Measurements from ENCODE around the gene ZPBP2. TPM values are rescaled to one million over a fixed set of nuclear protein-coding genes. Genes with fewer than 3 reads are reported as not detected.
A peak's percentile ranks its signal among the peaks of the same experiment; 100 is the strongest.

ZPBP2 gene
- polyA plus RNA-seq, 4 donors = not detected

DNA sequence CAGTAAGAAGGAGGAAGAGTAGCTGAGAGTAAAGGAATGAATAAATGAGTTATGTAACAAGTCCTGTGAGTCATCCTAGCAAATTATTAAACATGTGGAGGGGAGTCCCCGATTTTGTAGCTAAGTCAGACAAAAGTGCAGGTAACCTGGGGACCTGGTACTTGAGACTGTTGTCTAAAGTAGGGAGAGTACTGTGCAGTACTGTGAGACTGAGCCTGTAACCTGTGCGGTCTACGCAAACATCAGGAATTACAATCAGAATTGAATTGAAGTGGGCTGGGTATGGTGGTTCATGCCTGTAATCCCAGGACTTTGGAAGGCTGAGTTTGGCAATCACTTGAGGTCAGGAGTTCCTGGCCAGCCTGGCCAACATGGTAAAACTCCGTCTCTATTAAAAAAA lies 39.6 kb upstream of the ZPBP2 start:
- H3K4me3 ChIP-seq (ENCODE audit: low read depth in 1 of 3, low read length in 3 of 3) = no peak overlapping the region
- H3K27me3 ChIP-seq (ENCODE audit: control insufficient read depth in 3 of 3, insufficient read depth in 3 of 3, low read length in 3 of 3) = peaks cover 0 to 2% (median 0%) of the 10 kb centered on the region in 3 donors
- DNase-seq = peak; percentile 51 to 55
- FAIRE-seq = no peak
- H3K4me1 ChIP-seq (ENCODE audit: control insufficient read depth in 3 of 3, insufficient read depth in 2 of 3, low read depth in 1 of 3, low read length in 2 of 3) = peaks cover 0 to 7% (median 1%) of the 10 kb centered on the region in 3 donors
- peaks cover 2 to 13% of the 10 kb centered on the region in 2 donors for H3K9me3 ChIP-seq (ENCODE audit: control insufficient read depth in 2 of 2, insufficient read depth in 1 of 2, low read depth in 1 of 2, low read length in 1 of 2)
- no peak overlapping the region for H3K27ac ChIP-seq (ENCODE audit: low read depth in 1 of 3, low read length in 2 of 3)
- H3K36me3 ChIP-seq (ENCODE audit: control insufficient read depth in 3 of 3, insufficient read depth in 2 of 3, low read depth in 1 of 3, low read length in 3 of 3) = peaks cover 0 to 2% (median 2%) of the 10 kb centered on the region in 3 donors
- WGBS, 3 donors = 43 to 79% (median 47%) methylated on average over 4 of the region's 4 CpGs

DNA sequence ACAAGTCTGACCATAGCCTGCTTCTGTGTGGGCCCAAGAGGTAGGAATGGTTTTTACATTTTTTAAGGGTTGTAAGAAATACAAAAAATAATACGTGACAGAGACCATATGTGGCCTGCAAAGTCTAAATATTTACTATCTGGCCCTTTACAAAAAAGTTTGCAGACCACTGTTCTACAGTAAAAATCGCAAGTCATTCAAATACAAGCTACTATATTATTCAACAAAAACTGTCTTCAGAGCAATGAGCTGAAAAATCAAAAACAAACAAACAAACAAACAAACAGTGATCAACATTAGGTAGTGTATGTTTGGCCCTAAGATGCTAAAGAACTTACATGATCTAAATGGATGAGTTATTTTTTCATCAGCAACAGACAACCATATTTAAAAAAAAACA lies 36.4 kb upstream of the ZPBP2 start:
- Histone ChIP-seq H3K4me1 (ENCODE audit: control insufficient read depth in 3 of 3, insufficient read depth in 2 of 3, low read depth in 1 of 3, low read length in 2 of 3) (peaks cover 0 to 7% (median 1%) of the 10 kb centered on the region in 3 donors), H3K9me3 (ENCODE audit: control insufficient read depth in 2 of 2, insufficient read depth in 1 of 2, low read depth in 1 of 2, low read length in 1 of 2) (peaks cover 0 to 9% of the 10 kb centered on the region in 2 donors), H3K36me3 (ENCODE audit: control insufficient read depth in 3 of 3, insufficient read depth in 2 of 3, low read depth in 1 of 3, low read length in 3 of 3) (peaks cover 0 to 2% (median 0%) of the 10 kb centered on the region in 3 donors), H3K27ac (ENCODE audit: low read depth in 1 of 3, low read length in 2 of 3) (no peak overlapping the region), H3K27me3 (ENCODE audit: control insufficient read depth in 3 of 3, insufficient read depth in 3 of 3, low read length in 3 of 3) (no peaks in the 10 kb centered on the region), H3K4me3 (ENCODE audit: low read depth in 1 of 3, low read length in 3 of 3) (no peak overlapping the region)
- DNase-seq = no peak
- 64 to 88% (median 85%) methylated on average over 2 of the region's 2 CpGs for WGBS, 3 donors
- FAIRE-seq = no peak

GRCh38 chr17:39834017-39834416 lies 34.0 kb upstream of the ZPBP2 start:
- DNase-seq = no peak
- Histone ChIP-seq H3K27ac (ENCODE audit: low read depth in 1 of 3, low read length in 2 of 3) (no peak overlapping the region), H3K4me1 (ENCODE audit: control insufficient read depth in 3 of 3, insufficient read depth in 2 of 3, low read depth in 1 of 3, low read length in 2 of 3) (no peaks in the 10 kb centered on the region), H3K4me3 (ENCODE audit: low read depth in 1 of 3, low read length in 3 of 3) (no peak overlapping the region), H3K36me3 (ENCODE audit: control insufficient read depth in 3 of 3, insufficient read depth in 2 of 3, low read depth in 1 of 3, low read length in 3 of 3) (no peaks in the 10 kb centered on the region), H3K9me3 (ENCODE audit: control insufficient read depth in 2 of 2, insufficient read depth in 1 of 2, low read depth in 1 of 2, low read length in 1 of 2) (peaks cover 0 to 20% of the 10 kb centered on the region in 2 donors), H3K27me3 (ENCODE audit: control insufficient read depth in 3 of 3, insufficient read depth in 3 of 3, low read length in 3 of 3) (no peaks in the 10 kb centered on the region)
- no peak for FAIRE-seq

DNA sequence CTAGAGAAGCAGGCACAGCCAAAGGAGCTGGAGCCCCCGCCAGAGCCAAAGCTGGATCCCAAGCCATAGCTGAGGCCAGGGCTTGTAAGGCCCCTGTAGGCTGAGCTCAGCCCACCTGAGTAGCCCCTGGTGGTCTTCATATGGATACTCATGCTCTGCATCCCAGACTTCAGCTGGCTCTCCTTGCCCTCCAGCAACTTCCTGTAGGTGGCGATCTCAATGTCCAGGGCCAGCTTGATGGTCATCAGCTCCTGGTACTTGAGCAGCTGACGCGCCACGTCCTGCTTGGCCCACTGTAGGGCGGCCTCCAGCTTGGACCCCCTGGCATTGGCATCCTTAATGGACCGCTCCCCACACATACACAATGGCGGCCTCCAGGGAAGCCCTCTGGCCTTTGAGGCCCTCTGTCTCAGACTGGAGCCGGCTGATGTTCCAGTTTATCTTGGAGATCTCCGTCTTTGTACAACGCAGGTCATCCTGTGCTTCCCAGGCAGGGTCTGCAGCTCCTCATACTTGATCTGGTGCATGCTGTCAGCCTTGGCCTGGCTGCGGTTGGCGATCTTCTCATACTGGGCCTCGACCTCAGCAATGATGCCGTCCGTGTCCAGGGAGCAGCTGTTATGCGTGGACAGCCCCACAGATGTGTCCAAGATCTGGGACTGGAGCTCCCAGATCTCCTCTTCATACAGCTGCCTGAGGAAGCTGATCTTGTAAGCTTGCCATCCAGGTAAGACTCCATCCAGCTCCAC lies 32.8 kb upstream of the ZPBP2 start:
- H3K9me3 ChIP-seq (ENCODE audit: control insufficient read depth in 2 of 2, insufficient read depth in 1 of 2, low read depth in 1 of 2, low read length in 1 of 2) = peaks cover 0 to 20% of the 10 kb centered on the region in 2 donors
- DNase-seq (no peak), FAIRE-seq (no peak)
- no peaks in the 10 kb centered on the region for H3K36me3 ChIP-seq (ENCODE audit: control insufficient read depth in 3 of 3, insufficient read depth in 2 of 3, low read depth in 1 of 3, low read length in 3 of 3)
- no peak overlapping the region for H3K27ac ChIP-seq (ENCODE audit: low read depth in 1 of 3, low read length in 2 of 3)
- H3K4me3 ChIP-seq (ENCODE audit: low read depth in 1 of 3, low read length in 3 of 3) = no peak overlapping the region
- WGBS, 3 donors = 94 to 97% (median 95%) methylated on average over 17 of the region's 17 CpGs
- no peaks in the 10 kb centered on the region for H3K27me3 ChIP-seq (ENCODE audit: control insufficient read depth in 3 of 3, insufficient read depth in 3 of 3, low read length in 3 of 3)
- no peaks in the 10 kb centered on the region for H3K4me1 ChIP-seq (ENCODE audit: control insufficient read depth in 3 of 3, insufficient read depth in 2 of 3, low read depth in 1 of 3, low read length in 2 of 3)

DNA sequence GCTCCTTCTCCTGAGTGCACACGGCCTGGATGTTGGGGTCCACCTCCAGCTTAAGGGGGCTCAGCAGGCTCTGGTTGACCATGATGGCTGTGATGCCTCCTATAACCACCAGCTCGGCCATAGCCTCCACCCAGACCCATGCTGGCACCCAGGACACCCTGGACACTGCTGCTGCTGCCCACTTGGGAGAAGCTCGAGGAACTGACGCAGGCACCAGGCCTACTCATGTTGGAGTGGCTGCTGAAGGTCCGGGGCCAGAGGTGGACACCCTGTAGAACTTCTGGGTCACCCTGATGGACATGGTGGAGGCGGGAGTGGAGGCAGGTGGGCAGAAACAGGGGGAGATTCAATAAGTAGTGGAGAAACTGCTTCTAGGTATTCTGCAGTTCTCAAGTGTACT lies 31.9 kb upstream of the ZPBP2 start:
- no peaks in the 10 kb centered on the region for H3K36me3 ChIP-seq (ENCODE audit: control insufficient read depth in 3 of 3, insufficient read depth in 2 of 3, low read depth in 1 of 3, low read length in 3 of 3)
- no peaks in the 10 kb centered on the region for H3K27me3 ChIP-seq (ENCODE audit: control insufficient read depth in 3 of 3, insufficient read depth in 3 of 3, low read length in 3 of 3)
- DNase-seq (no peak), FAIRE-seq (no peak)
- peaks cover 0 to 20% of the 10 kb centered on the region in 2 donors for H3K9me3 ChIP-seq (ENCODE audit: control insufficient read depth in 2 of 2, insufficient read depth in 1 of 2, low read depth in 1 of 2, low read length in 1 of 2)
- no peaks in the 10 kb centered on the region for H3K4me1 ChIP-seq (ENCODE audit: control insufficient read depth in 3 of 3, insufficient read depth in 2 of 3, low read depth in 1 of 3, low read length in 2 of 3)
- WGBS, 3 donors = 87 to 91% (median 90%) methylated on average over 6 of the region's 6 CpGs
- no peak overlapping the region for H3K27ac ChIP-seq (ENCODE audit: low read depth in 1 of 3, low read length in 2 of 3)
- H3K4me3 ChIP-seq (ENCODE audit: low read depth in 1 of 3, low read length in 3 of 3) = no peak overlapping the region

GRCh38 chr17:39838057-39838456 lies 29.9 kb upstream of the ZPBP2 start:
- DNase-seq (no peak), FAIRE-seq (no peak)
- no peak overlapping the region for H3K4me3 ChIP-seq (ENCODE audit: low read depth in 1 of 3, low read length in 3 of 3)
- peaks cover 0 to 20% of the 10 kb centered on the region in 2 donors for H3K9me3 ChIP-seq (ENCODE audit: control insufficient read depth in 2 of 2, insufficient read depth in 1 of 2, low read depth in 1 of 2, low read length in 1 of 2)
- H3K27me3 ChIP-seq (ENCODE audit: control insufficient read depth in 3 of 3, insufficient read depth in 3 of 3, low read length in 3 of 3) = no peaks in the 10 kb centered on the region
- WGBS, 3 donors = 80 to 83% (median 81%) methylated on average over 1 of the region's 1 CpG
- no peaks in the 10 kb centered on the region for H3K4me1 ChIP-seq (ENCODE audit: control insufficient read depth in 3 of 3, insufficient read depth in 2 of 3, low read depth in 1 of 3, low read length in 2 of 3)
- H3K36me3 ChIP-seq (ENCODE audit: control insufficient read depth in 3 of 3, insufficient read depth in 2 of 3, low read depth in 1 of 3, low read length in 3 of 3) = no peaks in the 10 kb centered on the region
- no peak overlapping the region for H3K27ac ChIP-seq (ENCODE audit: low read depth in 1 of 3, low read length in 2 of 3)

GRCh38 chr17:39838784-39839183 lies 29.2 kb upstream of the ZPBP2 start:
- Histone ChIP-seq H3K27ac (ENCODE audit: low read depth in 1 of 3, low read length in 2 of 3) (no peak overlapping the region), H3K4me3 (ENCODE audit: low read depth in 1 of 3, low read length in 3 of 3) (no peak overlapping the region), H3K36me3 (ENCODE audit: control insufficient read depth in 3 of 3, insufficient read depth in 2 of 3, low read depth in 1 of 3, low read length in 3 of 3) (no peaks in the 10 kb centered on the region), H3K4me1 (ENCODE audit: control insufficient read depth in 3 of 3, insufficient read depth in 2 of 3, low read depth in 1 of 3, low read length in 2 of 3) (no peaks in the 10 kb centered on the region), H3K27me3 (ENCODE audit: control insufficient read depth in 3 of 3, insufficient read depth in 3 of 3, low read length in 3 of 3) (no peaks in the 10 kb centered on the region), H3K9me3 (ENCODE audit: control insufficient read depth in 2 of 2, insufficient read depth in 1 of 2, low read depth in 1 of 2, low read length in 1 of 2) (peaks cover 0 to 20% of the 10 kb centered on the region in 2 donors)
- 67 to 82% (median 79%) methylated on average over 1 of the region's 1 CpG for WGBS, 3 donors
- no peak for DNase-seq
- FAIRE-seq = no peak

GRCh38 chr17:39841134-39841683 lies 26.8 kb upstream of the ZPBP2 start:
- Histone ChIP-seq H3K27ac (ENCODE audit: low read depth in 1 of 3, low read length in 2 of 3) (no peak overlapping the region), H3K4me1 (ENCODE audit: control insufficient read depth in 3 of 3, insufficient read depth in 2 of 3, low read depth in 1 of 3, low read length in 2 of 3) (no peaks in the 10 kb centered on the region), H3K36me3 (ENCODE audit: control insufficient read depth in 3 of 3, insufficient read depth in 2 of 3, low read depth in 1 of 3, low read length in 3 of 3) (no peaks in the 10 kb centered on the region), H3K4me3 (ENCODE audit: low read depth in 1 of 3, low read length in 3 of 3) (no peak overlapping the region), H3K9me3 (ENCODE audit: control insufficient read depth in 2 of 2, insufficient read depth in 1 of 2, low read depth in 1 of 2, low read length in 1 of 2) (peaks cover 0 to 12% of the 10 kb centered on the region in 2 donors), H3K27me3 (ENCODE audit: control insufficient read depth in 3 of 3, insufficient read depth in 3 of 3, low read length in 3 of 3) (no peaks in the 10 kb centered on the region)
- FAIRE-seq (no peak), DNase-seq (no peak)
- WGBS, 3 donors = 67 to 83% (median 83%) methylated on average over 2 of the region's 2 CpGs

Data from small intestine (tissue), 7 donors.